GM12878 (cell line): ENCODE results near the gene SYNRG. TPM values are rescaled to one million over a fixed set of nuclear protein-coding genes. Genes with fewer than 3 reads are reported as not detected.

Source experiments
- ATAC-seq: fragments of 200-7000 bp; cut with Tn5 transposase; 3 replicates; pipeline ENCODE4 v1.9.1; 2020; ENCODE audit warnings: mild to moderate bottlenecking, moderate library complexity
- BruUV-seq: library from RNA; stranded (reverse); fragments of 400-500 nt; replicated peaks from 2 replicates; lab custom pipeline; 2021; lab: Mats Ljungman, UMichigan
- CTCF ChIA-PET: fragments of 300-600 bp; sonication (Branson Sonifier 250); formaldehyde crosslinking; extraction: SDS; loops from one replicate; lab custom pipeline; 2021; ENCODE audit warnings: inconsistent platforms; lab: Yijun Ruan, JAX
- POLR2A ChIA-PET: fragments of 350-600 bp; formaldehyde crosslinking; extraction: SDS; loops from one replicate; lab custom pipeline; 2021; ENCODE audit warnings: inconsistent platforms; lab: Charles Lee
- RAD21 ChIA-PET: fragments of 300-600 bp; sonication (Branson Sonifier 250); formaldehyde crosslinking; loops from one replicate; lab custom pipeline; 2023; ENCODE audit warnings: antibody characterized with exemption; ENCODE audit not compliant: unreplicated experiment; lab: Charles Lee
- SMC1A ChIA-PET: fragments of 300-600 bp; sonication (Branson Sonifier 250); formaldehyde crosslinking; loops from one replicate; lab custom pipeline; 2023; ENCODE audit not compliant: unreplicated experiment, uncharacterized antibody; lab: Charles Lee
- DNase-seq: peaks from one replicate; pipeline ENCODE4 v3.0.0-alpha.2; 2011; ENCODE audit warnings: low read depth, low spot score
- FAIRE-seq: peaks from 3 replicates; lab custom pipeline; 2011; peaks lifted over from hg19 to GRCh38; lab: Jason Lieb, UNC
- H2AFZ ChIP-seq: 2 replicates; pipeline ENCODE4 v1.6.0; 2011; ENCODE audit warnings: low read depth, low read length, control low read depth; ENCODE audit not compliant: control insufficient read depth
- H3K27ac ChIP-seq: 2 replicates; pipeline ENCODE4 v1.5.1; 2011; ENCODE audit warnings: control low read depth; ENCODE audit not compliant: control insufficient read depth, insufficient read depth
- H3K27me3 ChIP-seq, 2 experiments: replicated peaks in 1 of 2; 2 replicates each; pipeline versions ENCODE4 v1.6.0 to v1.6.1; 2011; ENCODE audit warnings: low read length in 1 of 2; ENCODE audit not compliant: control insufficient read depth in 2 of 2, insufficient read depth in 2 of 2
- H3K36me3 ChIP-seq, 2 experiments: 2 replicates each; pipeline ENCODE4 v1.5.1; 2011; ENCODE audit warnings: low read length in 1 of 2; ENCODE audit not compliant: control insufficient read depth in 2 of 2, insufficient read depth in 2 of 2
- H3K4me1 ChIP-seq: 2 replicates; pipeline ENCODE4 v1.6.1; 2011; ENCODE audit warnings: mild to moderate bottlenecking, low read length, moderate library complexity, mixed read lengths; ENCODE audit not compliant: control insufficient read depth, insufficient read depth
- H3K4me2 ChIP-seq: 2 replicates; pipeline ENCODE4 v1.6.0; 2011; ENCODE audit warnings: control low read depth; ENCODE audit not compliant: control insufficient read depth, insufficient read depth
- H3K4me3 ChIP-seq: fragments of 200-600 bp; sonication (generic); 2 replicates; pipeline ENCODE4 v1.5.1; 2016
- H3K79me2 ChIP-seq: 2 replicates; pipeline ENCODE4 v1.6.0; 2011; ENCODE audit warnings: low read length; ENCODE audit not compliant: control insufficient read depth, insufficient read depth
- H3K9ac ChIP-seq: 2 replicates; pipeline ENCODE4 v1.8.0; 2011; ENCODE audit warnings: low read length, control low read depth, mixed read lengths; ENCODE audit not compliant: control insufficient read depth, insufficient read depth
- H3K9me3 ChIP-seq: replicated peaks from 3 replicates; pipeline ENCODE4 v1.5.1; 2011; ENCODE audit warnings: mild to moderate bottlenecking, low read length; ENCODE audit not compliant: control insufficient read depth, insufficient read depth
- H4K20me1 ChIP-seq: 2 replicates; pipeline ENCODE4 v1.6.0; 2011; ENCODE audit not compliant: control insufficient read depth, insufficient read depth
- MXI1 ChIP-seq: fragments of 150-350 bp; IDR thresholded peaks from 2 replicates; pipeline ENCODE4 v1.6.1; 2011; ENCODE audit warnings: low read depth, mild to moderate bottlenecking, inconsistent platforms, low read length, improper control_type of control experiment
- NFYB ChIP-seq: IDR thresholded peaks from 2 replicates; pipeline ENCODE4 v1.6.1; 2011; ENCODE audit warnings: low read depth, mild to moderate bottlenecking, low read length, improper control_type of control experiment, moderate library complexity; ENCODE audit not compliant: insufficient read depth
- SIX5 ChIP-seq: IDR thresholded peaks from 2 replicates; pipeline ENCODE4 v1.6.1; 2011; ENCODE audit warnings: mild to moderate bottlenecking, low read depth, low read length, moderate library complexity; ENCODE audit not compliant: severe bottlenecking
- SMARCA5 ChIP-seq: fragments of 450-650 bp; IDR thresholded peaks from 2 replicates; pipeline ENCODE4 v1.6.1; 2017; ENCODE audit warnings: mild to moderate bottlenecking
- WGBS: methylation state at CpG from one replicate; pipeline ENCODE4 v1.1.6; 2016; ENCODE audit warnings: low lambda C conversion rate; ENCODE audit not compliant: insufficient replicate concordance, insufficient coverage; ENCODE audit errors: missing lambda C conversion rate; 5-methylcytosine and 5-hydroxymethylcytosine counted together
- in situ Hi-C: fragments of 300-500 bp; cut with MboI; formaldehyde crosslinking; loops from 9 replicates; pipeline ENCODE4 v1.14.3; 2018; ENCODE audit warnings: mixed read lengths
- intact Hi-C: fragments of 100-400 bp; cut with micrococcal nuclease; formaldehyde crosslinking; loops from one replicate; pipeline ENCODE4 v1.14.2; 2022; ENCODE audit not compliant: unreplicated experiment
- polyA plus RNA-seq, 11 experiments: library from polyadenylated mRNA; depleted of rRNA in 4 of 11; unstranded in 6 of 11; stranded (reverse) in 5 of 11; fragments of >200 nt; fragmentation: Nextera tagmentation in 4 of 11; fragmentation: Illumina TruSeq in 1 of 11; extraction: Ambion mirVana in 4 of 11; extraction: Trizol in 1 of 11; gene quantifications; 1 replicate in 1 of 11; 2 replicates in 10 of 11; pipeline versions ENCODE4 v1.2.1 to v1.2.3, GENCODE V29; 2011 to 2016; ENCODE audit warnings: inconsistent platforms in 2 of 11, missing spikeins in 2 of 11, low read depth in 1 of 11
- total RNA-seq, 4 experiments: library from RNA; depleted of rRNA in 3 of 4; stranded (reverse); fragments of >200 nt in 3 of 4; fragmentation: Illumina TruSeq in 1 of 4; extraction: Trizol in 1 of 4; gene quantifications; 2 replicates each; pipeline versions ENCODE4 v1.2.1 to v1.2.3, GENCODE V29; 2013 to 2021
- TF ChIP-seq, protein P1 (sequence below): fragments of 150-350 bp; IDR thresholded peaks from 2 replicates; pipeline ENCODE4 v1.6.1; 2014; ENCODE audit warnings: mild to moderate bottlenecking, low read depth, low read length
- TF ChIP-seq, protein P2 (sequence below): fragments of 450-650 bp; IDR thresholded peaks from 2 replicates; pipeline ENCODE4 v1.6.1; 2016; ENCODE audit warnings: mild to moderate bottlenecking, moderate library complexity, borderline replicate concordance
- TF ChIP-seq, protein P3 (sequence below), 3 experiments: IDR thresholded peaks in 2 of 3; conservative IDR thresholded peaks in 1 of 3; 2 replicates each; pipeline ENCODE4 v1.5.1; 2011; ENCODE audit warnings: low read depth in 3 of 3, low read length in 3 of 3, mild to moderate bottlenecking in 3 of 3, control low read depth in 2 of 3, moderate library complexity in 2 of 3, inconsistent platforms in 1 of 3, mixed read lengths in 1 of 3; ENCODE audit not compliant: control insufficient read depth in 2 of 3, insufficient read depth in 1 of 3; ENCODE audit errors: extremely low read depth in 1 of 3

SYNRG gene
- total and polyA plus RNA-seq, 10 of the 15 experiments (the other 5 are each of a cell fraction or from before 2014, with no cell fraction given), result 5.2 to 40.4 (median 26.7) TPM

DNA sequence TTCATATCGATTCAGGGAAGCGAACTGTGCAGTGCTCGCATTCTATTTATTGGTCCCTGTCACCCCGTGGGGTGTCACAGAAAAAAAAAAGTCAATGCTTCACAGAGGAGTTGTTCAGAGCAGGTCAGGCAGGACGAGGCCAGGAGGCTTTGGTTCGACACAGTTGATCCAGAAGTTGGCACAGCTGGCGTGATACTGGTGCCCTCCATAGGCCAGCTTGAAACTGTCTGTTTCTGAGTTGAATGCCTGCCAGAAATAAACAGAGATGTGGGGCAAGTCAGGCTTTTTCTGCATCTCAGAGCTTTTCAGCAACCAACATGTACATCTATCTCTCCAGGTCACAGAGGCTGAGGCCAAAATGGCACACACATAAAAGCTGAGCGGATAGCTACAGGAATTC, 90.4 kb downstream of the SYNRG start:
- no TSS peak for BruUV-seq
- Histone ChIP-seq H3K9me3 (no peaks in the 10 kb centered on the region), H3K4me1 (no peaks in the 10 kb centered on the region), H3K4me2 (no peak overlapping the region), H3K4me3 (no peak overlapping the region), H3K27ac (no peak overlapping the region), H2AFZ (no peak overlapping the region), H3K79me2 (no peaks in the 10 kb centered on the region), H3K27me3 (no peaks in the 10 kb centered on the region), H3K36me3 (peaks cover 8 to 29% of the 10 kb centered on the region in 2 experiments), H4K20me1 (no peaks in the 10 kb centered on the region), H3K9ac (no peak overlapping the region)
- ATAC-seq (no peak), DNase-seq (no peak), FAIRE-seq (no peak)
- ChIA-PET SMC1A (interaction anchor here (1.1 kb wide), 1 partner anchor 303 kb away, joined by 3 read pairs; no protein-coding TSS in a partner anchor), RAD21 (no interaction called here), CTCF (interaction anchor here (1.0 to 1.8 kb wide), 2 partner anchors 22 to 145 kb away, joined by 3 to 5 read pairs; no protein-coding TSS in a partner anchor), POLR2A (interaction anchor here (1.0 kb wide), 1 partner anchor 99 kb away, joined by 3 read pairs; no protein-coding TSS in a partner anchor)
- intact Hi-C loops (no loop called here), in situ Hi-C loops (loop anchor here (25.0 kb wide), 1 partner anchor 868 kb away; no protein-coding TSS in a partner anchor)
- no peak for TF ChIP-seq MXI1
- 91% methylated on average over 8 of the region's 8 CpGs for WGBS

DNA sequence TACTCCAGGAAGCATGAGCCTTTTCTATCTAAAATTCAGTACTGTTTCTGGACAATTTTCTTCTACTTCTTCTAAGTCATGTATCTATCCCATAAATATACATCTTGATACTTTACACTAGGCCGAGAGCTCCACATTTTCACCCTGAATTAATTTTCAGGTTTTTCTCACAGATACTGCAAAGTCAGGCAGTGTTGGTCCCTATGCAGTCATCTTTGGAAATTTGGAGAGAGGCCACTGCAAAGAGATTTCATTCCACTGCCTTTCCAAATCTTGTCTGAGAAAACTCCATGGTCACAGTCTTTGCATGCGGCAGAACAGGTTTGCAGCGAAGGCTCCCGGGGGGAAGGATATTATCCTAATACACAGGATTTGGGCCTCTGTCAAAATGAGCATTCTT, 91.3 kb downstream of the SYNRG start:
- Histone ChIP-seq H3K36me3 (peaks cover 9 to 30% of the 10 kb centered on the region in 2 experiments), H3K79me2 (no peaks in the 10 kb centered on the region), H3K4me3 (no peak overlapping the region), H3K9me3 (no peaks in the 10 kb centered on the region), H3K27me3 (no peaks in the 10 kb centered on the region), H3K4me2 (no peak overlapping the region), H3K4me1 (no peaks in the 10 kb centered on the region), H4K20me1 (no peaks in the 10 kb centered on the region), H2AFZ (no peak overlapping the region), H3K9ac (no peak overlapping the region), H3K27ac (no peak overlapping the region)
- intact Hi-C loops, result no loop called here
- ChIA-PET SMC1A (interaction anchor here (0.7 to 1.3 kb wide), 2 partner anchors 9 to 12 kb away, joined by 5 to 7 read pairs; no protein-coding TSS in a partner anchor), CTCF (no interaction called here), POLR2A (no interaction called here), RAD21 (no interaction called here)
- no TSS peak for BruUV-seq
- no peak for FAIRE-seq
- ATAC-seq, result no peak
- in situ Hi-C loops, result loop anchor here (25.0 kb wide), 1 partner anchor 869 kb away; no protein-coding TSS in a partner anchor
- DNase-seq, result no peak
- 98% methylated on average over 4 of the region's 4 CpGs for WGBS
- TF ChIP-seq, protein P1, sequence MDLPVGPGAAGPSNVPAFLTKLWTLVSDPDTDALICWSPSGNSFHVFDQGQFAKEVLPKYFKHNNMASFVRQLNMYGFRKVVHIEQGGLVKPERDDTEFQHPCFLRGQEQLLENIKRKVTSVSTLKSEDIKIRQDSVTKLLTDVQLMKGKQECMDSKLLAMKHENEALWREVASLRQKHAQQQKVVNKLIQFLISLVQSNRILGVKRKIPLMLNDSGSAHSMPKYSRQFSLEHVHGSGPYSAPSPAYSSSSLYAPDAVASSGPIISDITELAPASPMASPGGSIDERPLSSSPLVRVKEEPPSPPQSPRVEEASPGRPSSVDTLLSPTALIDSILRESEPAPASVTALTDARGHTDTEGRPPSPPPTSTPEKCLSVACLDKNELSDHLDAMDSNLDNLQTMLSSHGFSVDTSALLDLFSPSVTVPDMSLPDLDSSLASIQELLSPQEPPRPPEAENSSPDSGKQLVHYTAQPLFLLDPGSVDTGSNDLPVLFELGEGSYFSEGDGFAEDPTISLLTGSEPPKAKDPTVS, result no peak
- TF ChIP-seq SIX5 (no peak), SMARCA5 (no peak), NFYB (no peak)
- TF ChIP-seq, protein P2, sequence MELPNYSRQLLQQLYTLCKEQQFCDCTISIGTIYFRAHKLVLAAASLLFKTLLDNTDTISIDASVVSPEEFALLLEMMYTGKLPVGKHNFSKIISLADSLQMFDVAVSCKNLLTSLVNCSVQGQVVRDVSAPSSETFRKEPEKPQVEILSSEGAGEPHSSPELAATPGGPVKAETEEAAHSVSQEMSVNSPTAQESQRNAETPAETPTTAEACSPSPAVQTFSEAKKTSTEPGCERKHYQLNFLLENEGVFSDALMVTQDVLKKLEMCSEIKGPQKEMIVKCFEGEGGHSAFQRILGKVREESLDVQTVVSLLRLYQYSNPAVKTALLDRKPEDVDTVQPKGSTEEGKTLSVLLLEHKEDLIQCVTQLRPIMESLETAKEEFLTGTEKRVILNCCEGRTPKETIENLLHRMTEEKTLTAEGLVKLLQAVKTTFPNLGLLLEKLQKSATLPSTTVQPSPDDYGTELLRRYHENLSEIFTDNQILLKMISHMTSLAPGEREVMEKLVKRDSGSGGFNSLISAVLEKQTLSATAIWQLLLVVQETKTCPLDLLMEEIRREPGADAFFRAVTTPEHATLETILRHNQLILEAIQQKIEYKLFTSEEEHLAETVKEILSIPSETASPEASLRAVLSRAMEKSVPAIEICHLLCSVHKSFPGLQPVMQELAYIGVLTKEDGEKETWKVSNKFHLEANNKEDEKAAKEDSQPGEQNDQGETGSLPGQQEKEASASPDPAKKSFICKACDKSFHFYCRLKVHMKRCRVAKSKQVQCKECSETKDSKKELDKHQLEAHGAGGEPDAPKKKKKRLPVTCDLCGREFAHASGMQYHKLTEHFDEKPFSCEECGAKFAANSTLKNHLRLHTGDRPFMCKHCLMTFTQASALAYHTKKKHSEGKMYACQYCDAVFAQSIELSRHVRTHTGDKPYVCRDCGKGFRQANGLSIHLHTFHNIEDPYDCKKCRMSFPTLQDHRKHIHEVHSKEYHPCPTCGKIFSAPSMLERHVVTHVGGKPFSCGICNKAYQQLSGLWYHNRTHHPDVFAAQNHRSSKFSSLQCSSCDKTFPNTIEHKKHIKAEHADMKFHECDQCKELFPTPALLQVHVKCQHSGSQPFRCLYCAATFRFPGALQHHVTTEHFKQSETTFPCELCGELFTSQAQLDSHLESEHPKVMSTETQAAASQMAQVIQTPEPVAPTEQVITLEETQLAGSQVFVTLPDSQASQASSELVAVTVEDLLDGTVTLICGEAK, result no peak
- TF ChIP-seq, protein P3, sequence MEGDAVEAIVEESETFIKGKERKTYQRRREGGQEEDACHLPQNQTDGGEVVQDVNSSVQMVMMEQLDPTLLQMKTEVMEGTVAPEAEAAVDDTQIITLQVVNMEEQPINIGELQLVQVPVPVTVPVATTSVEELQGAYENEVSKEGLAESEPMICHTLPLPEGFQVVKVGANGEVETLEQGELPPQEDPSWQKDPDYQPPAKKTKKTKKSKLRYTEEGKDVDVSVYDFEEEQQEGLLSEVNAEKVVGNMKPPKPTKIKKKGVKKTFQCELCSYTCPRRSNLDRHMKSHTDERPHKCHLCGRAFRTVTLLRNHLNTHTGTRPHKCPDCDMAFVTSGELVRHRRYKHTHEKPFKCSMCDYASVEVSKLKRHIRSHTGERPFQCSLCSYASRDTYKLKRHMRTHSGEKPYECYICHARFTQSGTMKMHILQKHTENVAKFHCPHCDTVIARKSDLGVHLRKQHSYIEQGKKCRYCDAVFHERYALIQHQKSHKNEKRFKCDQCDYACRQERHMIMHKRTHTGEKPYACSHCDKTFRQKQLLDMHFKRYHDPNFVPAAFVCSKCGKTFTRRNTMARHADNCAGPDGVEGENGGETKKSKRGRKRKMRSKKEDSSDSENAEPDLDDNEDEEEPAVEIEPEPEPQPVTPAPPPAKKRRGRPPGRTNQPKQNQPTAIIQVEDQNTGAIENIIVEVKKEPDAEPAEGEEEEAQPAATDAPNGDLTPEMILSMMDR (IDR thresholded peaks at IDR 0.05 in 2 of 3, conservative IDR thresholded peaks at IDR 0.05 in 1 of 3; ENCODE audit: control insufficient read depth in 2 of 3, extremely low read depth in 1 of 3, insufficient read depth in 1 of 3, low read depth in 3 of 3, low read length in 3 of 3), result no peak
